Measurements from ENCODE around the gene CCDC80.

CCDC80 gene

DNA sequence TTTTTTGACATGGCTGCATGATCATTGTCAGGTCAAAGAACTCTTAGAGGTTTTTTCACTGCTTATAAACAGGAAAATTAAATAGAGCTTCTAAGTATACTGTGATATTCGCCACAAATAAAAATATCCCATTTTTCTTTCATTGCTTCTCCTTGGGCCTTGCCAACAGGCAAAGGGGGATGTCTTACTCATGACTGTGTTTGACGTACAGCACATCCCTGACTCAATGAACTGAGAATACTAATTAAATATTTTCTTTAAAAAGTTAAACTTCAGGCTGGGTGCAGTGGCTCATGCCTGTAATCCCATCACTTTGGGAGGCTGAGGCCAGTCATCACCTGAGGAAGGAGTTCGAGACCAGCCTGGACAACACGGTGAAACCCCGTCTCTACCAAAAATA is 41.4 kb upstream of the CCDC80 start:
- TF ChIP-seq NFIC (IDR thresholded peaks at IDR 0.05) (no peak), CEBPB (IDR thresholded peaks at IDR 0.05) (no peak), YY1 (IDR thresholded peaks at IDR 0.05; ENCODE audit: low read depth) (no peak), CREB1 (IDR thresholded peaks at IDR 0.05; ENCODE audit: low read depth) (no peak), TEAD4 (IDR thresholded peaks at IDR 0.05) (no peak), TAF1 (IDR thresholded peaks at IDR 0.05; ENCODE audit: low read depth) (no peak), EP300 (IDR thresholded peaks at IDR 0.05; ENCODE audit: borderline replicate concordance) (no peak), USF1 (IDR thresholded peaks at IDR 0.05) (no peak)
- TF ChIP-seq, protein P1, sequence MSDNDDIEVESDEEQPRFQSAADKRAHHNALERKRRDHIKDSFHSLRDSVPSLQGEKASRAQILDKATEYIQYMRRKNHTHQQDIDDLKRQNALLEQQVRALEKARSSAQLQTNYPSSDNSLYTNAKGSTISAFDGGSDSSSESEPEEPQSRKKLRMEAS (IDR thresholded peaks at IDR 0.05) = no peak
- TF ChIP-seq, protein P2, sequence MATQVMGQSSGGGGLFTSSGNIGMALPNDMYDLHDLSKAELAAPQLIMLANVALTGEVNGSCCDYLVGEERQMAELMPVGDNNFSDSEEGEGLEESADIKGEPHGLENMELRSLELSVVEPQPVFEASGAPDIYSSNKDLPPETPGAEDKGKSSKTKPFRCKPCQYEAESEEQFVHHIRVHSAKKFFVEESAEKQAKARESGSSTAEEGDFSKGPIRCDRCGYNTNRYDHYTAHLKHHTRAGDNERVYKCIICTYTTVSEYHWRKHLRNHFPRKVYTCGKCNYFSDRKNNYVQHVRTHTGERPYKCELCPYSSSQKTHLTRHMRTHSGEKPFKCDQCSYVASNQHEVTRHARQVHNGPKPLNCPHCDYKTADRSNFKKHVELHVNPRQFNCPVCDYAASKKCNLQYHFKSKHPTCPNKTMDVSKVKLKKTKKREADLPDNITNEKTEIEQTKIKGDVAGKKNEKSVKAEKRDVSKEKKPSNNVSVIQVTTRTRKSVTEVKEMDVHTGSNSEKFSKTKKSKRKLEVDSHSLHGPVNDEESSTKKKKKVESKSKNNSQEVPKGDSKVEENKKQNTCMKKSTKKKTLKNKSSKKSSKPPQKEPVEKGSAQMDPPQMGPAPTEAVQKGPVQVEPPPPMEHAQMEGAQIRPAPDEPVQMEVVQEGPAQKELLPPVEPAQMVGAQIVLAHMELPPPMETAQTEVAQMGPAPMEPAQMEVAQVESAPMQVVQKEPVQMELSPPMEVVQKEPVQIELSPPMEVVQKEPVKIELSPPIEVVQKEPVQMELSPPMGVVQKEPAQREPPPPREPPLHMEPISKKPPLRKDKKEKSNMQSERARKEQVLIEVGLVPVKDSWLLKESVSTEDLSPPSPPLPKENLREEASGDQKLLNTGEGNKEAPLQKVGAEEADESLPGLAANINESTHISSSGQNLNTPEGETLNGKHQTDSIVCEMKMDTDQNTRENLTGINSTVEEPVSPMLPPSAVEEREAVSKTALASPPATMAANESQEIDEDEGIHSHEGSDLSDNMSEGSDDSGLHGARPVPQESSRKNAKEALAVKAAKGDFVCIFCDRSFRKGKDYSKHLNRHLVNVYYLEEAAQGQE (IDR thresholded peaks at IDR 0.05; ENCODE audit: low read depth) = no peak

GRCh38 chr3:112681822-112682325 is 40.9 kb upstream of the CCDC80 start:
- peak; percentile 58 for TF ChIP-seq NFIC (IDR thresholded peaks at IDR 0.05)
- TF ChIP-seq, protein P2 (IDR thresholded peaks at IDR 0.05; ENCODE audit: low read depth) = no peak

- TF ChIP-seq FOXM1 (IDR thresholded peaks at IDR 0.05; ENCODE audit: borderline replicate concordance, low read depth) (no peak), USF1 (IDR thresholded peaks at IDR 0.05) (no peak), TEAD4 (IDR thresholded peaks at IDR 0.05) (no peak), NFIC (IDR thresholded peaks at IDR 0.05) (no peak), RAD21 (IDR thresholded peaks at IDR 0.05; ENCODE audit: low read depth) (no peak), TCF12 (IDR thresholded peaks at IDR 0.05; ENCODE audit: low read depth) (no peak), CREB1 (IDR thresholded peaks at IDR 0.05; ENCODE audit: low read depth) (no peak)
- TF ChIP-seq, protein P2 (IDR thresholded peaks at IDR 0.05; ENCODE audit: low read depth) = no peak
These were observed 35.8 kb upstream of the CCDC80 start for GRCh38 chr3:112676659-112677234.

GRCh38 chr3:112675943-112676535 is 35.1 kb upstream of the CCDC80 start:
- TF ChIP-seq EP300 (IDR thresholded peaks at IDR 0.05; ENCODE audit: borderline replicate concordance) (no peak), EGR1 (IDR thresholded peaks at IDR 0.05) (no peak), ZBTB7A (IDR thresholded peaks at IDR 0.05; ENCODE audit: low read depth) (no peak), USF1 (IDR thresholded peaks at IDR 0.05) (no peak), TEAD4 (IDR thresholded peaks at IDR 0.05) (no peak), YY1 (IDR thresholded peaks at IDR 0.05; ENCODE audit: low read depth) (no peak), TAF1 (IDR thresholded peaks at IDR 0.05; ENCODE audit: low read depth) (no peak), FOXM1 (IDR thresholded peaks at IDR 0.05; ENCODE audit: borderline replicate concordance, low read depth) (no peak), NFIC (IDR thresholded peaks at IDR 0.05) (no peak), TCF12 (IDR thresholded peaks at IDR 0.05; ENCODE audit: low read depth) (no peak)
- TF ChIP-seq, protein P1 (IDR thresholded peaks at IDR 0.05) = no peak
- TF ChIP-seq, protein P2 (IDR thresholded peaks at IDR 0.05; ENCODE audit: low read depth) = no peak
